ENCODE data around the gene NCAPD3.

DNA sequence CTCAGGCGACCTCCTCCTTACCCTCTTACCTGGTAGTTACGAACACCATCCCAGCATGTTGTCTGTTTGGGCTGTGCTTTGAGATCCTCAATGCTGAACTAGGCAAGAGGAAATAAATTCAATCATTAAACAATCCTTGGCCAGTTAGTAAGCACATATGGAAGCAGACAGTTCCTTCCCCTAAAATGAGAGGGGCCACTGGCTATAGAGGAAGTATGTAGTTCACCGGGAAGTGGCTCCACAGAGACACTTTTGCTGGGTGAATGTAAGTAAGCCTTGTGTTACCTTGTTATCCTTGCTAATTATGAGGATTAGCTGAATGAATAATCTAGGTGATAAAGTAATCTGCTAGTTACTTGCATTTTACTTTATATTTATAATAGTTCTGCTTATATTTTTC is 26.5 kb upstream of the NCAPD3 start:
- TF ChIP-seq GATA2 (IDR thresholded peaks at IDR 0.05; ENCODE audit: low read depth, low read length) = no peak
- no peak for TF ChIP-seq GATA3 (IDR thresholded peaks at IDR 0.05; ENCODE audit: low read depth, low read length)

Measured in SH-SY5Y (cell line).